ENCODE measurements around the gene ARF1. TPM values are rescaled to one million over a fixed set of nuclear protein-coding genes. Genes with fewer than 3 reads are reported as not detected.

ARF1 gene
- total RNA-seq, 1 experiment from 2014 or later, result 292 TPM

DNA sequence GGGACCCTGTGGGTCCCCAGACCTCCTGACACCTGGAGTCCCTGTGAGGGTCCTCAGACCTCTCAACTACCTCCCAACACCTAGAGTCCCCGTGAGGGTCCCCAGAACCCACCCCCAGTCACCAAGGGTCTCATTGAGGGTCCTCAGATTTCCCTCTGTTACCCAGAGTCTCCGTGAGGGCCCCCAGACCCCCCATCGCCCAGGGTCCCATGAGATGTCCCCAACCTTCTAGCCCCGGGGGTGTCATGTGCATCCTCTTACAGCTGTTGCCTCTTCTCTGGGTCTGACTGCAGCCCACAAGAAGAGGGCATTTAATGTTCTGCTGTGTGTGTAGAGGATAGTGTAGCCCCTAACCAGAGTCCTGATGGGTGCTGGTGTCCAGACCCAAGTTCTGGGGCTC is 65.3 kb downstream of the ARF1 start:
- DNase-seq (ENCODE audit: low spot score), result no peak

DNA sequence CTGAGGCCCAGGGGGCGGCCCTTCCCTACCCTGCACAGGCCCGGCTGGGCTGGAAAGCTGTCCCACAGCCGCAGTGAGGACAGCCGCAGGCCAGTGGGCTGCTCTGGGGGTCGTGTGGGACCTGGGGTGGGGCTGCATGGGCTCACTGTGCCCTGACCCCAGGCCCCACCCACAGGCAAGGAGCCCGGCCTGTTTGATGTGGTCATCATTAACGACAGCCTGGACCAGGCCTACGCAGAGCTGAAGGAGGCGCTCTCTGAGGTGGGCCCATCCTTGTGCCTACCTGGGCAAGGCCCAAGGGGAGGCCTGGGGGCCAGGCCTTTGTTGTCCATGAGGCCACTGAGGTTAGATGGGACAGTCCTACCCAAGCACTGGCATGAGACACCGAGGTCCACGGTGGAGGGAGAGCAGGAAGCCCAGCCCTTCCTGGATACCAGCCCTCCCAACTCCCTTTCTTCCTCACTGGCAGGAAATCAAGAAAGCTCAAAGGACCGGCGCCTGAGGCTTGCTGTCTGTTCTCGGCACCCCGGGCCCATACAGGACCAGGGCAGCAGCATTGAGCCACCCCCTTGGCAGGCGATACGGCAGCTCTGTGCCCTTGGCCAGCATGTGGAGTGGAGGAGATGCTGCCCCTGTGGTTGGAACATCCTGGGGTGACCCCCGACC is 65.8 kb downstream of the ARF1 start:
- peak; percentile 53 for DNase-seq (ENCODE audit: low spot score)

Other genes with a start within 250 kb of the ARF1 start
- gene WNT9A, start 134.8 kb upstream of the ARF1 start, total RNA-seq (2014; rRNA removed; shearing (Covaris generic)), result 23.7 and 25.8 TPM in 2 replicates
- 0.72 TPM in 1 of 2 replicates, not detected in the other for gene WNT3A, start 75.7 kb upstream of the ARF1 start, total RNA-seq (2014; rRNA removed; shearing (Covaris generic))
- 31.7 and 31.8 TPM in 2 replicates for gene C1orf35, start 20.6 kb downstream of the ARF1 start, total RNA-seq (2014; rRNA removed; shearing (Covaris generic))
- 103 and 141 TPM in 2 replicates for gene MRPL55, start 26.6 kb downstream of the ARF1 start, total RNA-seq (2014; rRNA removed; shearing (Covaris generic))
- 407 and 501 TPM in 2 replicates for gene GUK1, start 57.6 kb downstream of the ARF1 start, total RNA-seq (2014; rRNA removed; shearing (Covaris generic))
- 6.6 and 16.8 TPM in 2 replicates for gene GJC2, start 67.2 kb downstream of the ARF1 start, total RNA-seq (2014; rRNA removed; shearing (Covaris generic))
- 7.4 and 8.5 TPM in 2 replicates for gene IBA57, start 83.1 kb downstream of the ARF1 start, total RNA-seq (2014; rRNA removed; shearing (Covaris generic))
- 9.9 and 11.5 TPM in 2 replicates for gene OBSCN, start 125.3 kb downstream of the ARF1 start, total RNA-seq (2014; rRNA removed; shearing (Covaris generic))

Measured in A172 (cell line).